Bronchial epithelial cell (primary cell): ENCODE results near the gene CACNB1. TPM values are rescaled to one million over a fixed set of nuclear protein-coding genes. Genes with fewer than 3 reads are reported as not detected.

Experiments used
- DNase-seq: peaks from one replicate; pipeline ENCODE4 v3.0.0-alpha.2; 2010; ENCODE audit warnings: low read depth
- FAIRE-seq: peaks from 2 replicates; lab custom pipeline; 2011; peaks lifted over from hg19 to GRCh38; lab: Jason Lieb, UNC
- H3K27me3 ChIP-seq: 2 replicates; pipeline ENCODE4 v1.5.1; 2011; ENCODE audit warnings: low read length; ENCODE audit not compliant: control insufficient read depth, insufficient read depth
- H3K36me3 ChIP-seq: 2 replicates; pipeline ENCODE4 v1.5.1; 2011; ENCODE audit warnings: low read length; ENCODE audit not compliant: control insufficient read depth, insufficient read depth
- H3K4me3 ChIP-seq: 2 replicates; pipeline ENCODE4 v1.5.1; 2011; ENCODE audit warnings: mild to moderate bottlenecking, low read depth, low read length, control low read depth
- CTCF ChIP-seq: IDR thresholded peaks from 2 replicates; pipeline ENCODE4 v1.5.1; 2011; ENCODE audit warnings: mild to moderate bottlenecking, moderate library complexity, low read length, control low read depth, inconsistent platforms; ENCODE audit not compliant: insufficient read depth, severe bottlenecking
- total RNA-seq: library from RNA; depleted of rRNA; stranded (reverse); fragments of >200 nt; gene quantifications from 2 replicates; pipeline ENCODE4 v1.2.1, GENCODE V29; 2014

CACNB1 gene
- total RNA-seq, 1 donor from 2014 or later, result 4.7 TPM

GRCh38 chr17:39196808-39197291 is 619 bp downstream of the CACNB1 start:
- Histone ChIP-seq H3K4me3 (peak overlapping the region; percentile 72), H3K27me3 (no peaks in the 10 kb centered on the region), H3K36me3 (peaks cover 16% of the 10 kb centered on the region)
- DNase-seq, result no peak
- no peak for FAIRE-seq
- no peak for TF ChIP-seq CTCF

- H3K27me3 ChIP-seq, result no peaks in the 10 kb centered on the region
- TF ChIP-seq CTCF, result no peak
- no peak for DNase-seq
- FAIRE-seq, result no peak
- peak overlapping the region; percentile 72 for H3K4me3 ChIP-seq
- peaks cover 15% of the 10 kb centered on the region for H3K36me3 ChIP-seq
Measured at GRCh38 chr17:39196241-39196807, 1.1 kb downstream of the CACNB1 start.

GRCh38 chr17:39195568-39196160 is 1.8 kb downstream of the CACNB1 start:
- Histone ChIP-seq H3K27me3 (no peaks in the 10 kb centered on the region), H3K36me3 (peaks cover 12% of the 10 kb centered on the region), H3K4me3 (peak overlapping the region; percentile 3)
- no peak for TF ChIP-seq CTCF
- FAIRE-seq (no peak), DNase-seq (peak; percentile 46)

- peaks cover 12% of the 10 kb centered on the region for H3K36me3 ChIP-seq
- FAIRE-seq, result no peak
- no peak for DNase-seq
- H3K27me3 ChIP-seq, result no peaks in the 10 kb centered on the region
- no peak overlapping the region for H3K4me3 ChIP-seq
- no peak for TF ChIP-seq CTCF
Measured at GRCh38 chr17:39194985-39195524, 2.4 kb downstream of the CACNB1 start.

GRCh38 chr17:39194089-39194984 is 3.1 kb downstream of the CACNB1 start:
- FAIRE-seq (no peak), DNase-seq (no peak)
- H3K36me3 ChIP-seq, result peaks cover 12% of the 10 kb centered on the region
- no peaks in the 10 kb centered on the region for H3K27me3 ChIP-seq
- no peak overlapping the region for H3K4me3 ChIP-seq
- TF ChIP-seq CTCF, result peak; percentile 23
